ENCODE data around the gene ACP5. TPM values are rescaled to one million over a fixed set of nuclear protein-coding genes. Genes with fewer than 3 reads are reported as not detected.

The ACP5 gene
- total and polyA plus RNA-seq, 2 of the 8 experiments (the other 6 are each of a cell fraction or from before 2014, with no cell fraction given) = 9.0 to 14.3 TPM

- H4K5ac ChIP-seq (ENCODE audit: insufficient read length, low read depth, low read length) = no peak overlapping the region
- H3K79me2 ChIP-seq (ENCODE audit: control insufficient read depth in 1 of 2, insufficient read depth in 2 of 2, low read length in 2 of 2) = peaks cover 0 to 17% of the 10 kb centered on the region in 2 experiments; a peak in 2 of 4 replicates
- no peak overlapping the region for H2BK15ac ChIP-seq (ENCODE audit: low read length)
- no peak overlapping the region for H3K4ac ChIP-seq (replicated peaks; ENCODE audit: insufficient read length, low read depth, low read length)
- no peaks in the 10 kb centered on the region for H3K4me1 ChIP-seq (replicated peaks in 1 of 4; ENCODE audit: control insufficient read depth in 3 of 4, insufficient read depth in 4 of 4, low read length in 3 of 4)
- no peak overlapping the region for H4K91ac ChIP-seq (replicated peaks; ENCODE audit: insufficient read length, low read length)
- H3K23ac ChIP-seq (ENCODE audit: insufficient read length) = no peak overlapping the region
- peaks cover 0 to 2% of the 10 kb centered on the region in 2 experiments for H4K20me1 ChIP-seq (replicated peaks in 1 of 2; ENCODE audit: control insufficient read depth in 1 of 2, insufficient read depth in 2 of 2, low read length in 2 of 2)
- H2AK5ac ChIP-seq (ENCODE audit: low read depth, low read length) = no peak overlapping the region
- no peak overlapping the region for H3K27ac ChIP-seq (ENCODE audit: low read depth, low read length)
- no peaks in the 10 kb centered on the region for H3K23me2 ChIP-seq (ENCODE audit: low read depth, low read length)
- DNase-seq (ENCODE audit: low read depth in 1 of 2, low spot score in 2 of 2) (no peak), FAIRE-seq (no peak)
- H3K9ac ChIP-seq (replicated peaks in 1 of 4; ENCODE audit: extremely low read depth in 1 of 4, low read depth in 3 of 4, low read length in 3 of 4) = no peak overlapping the region
- no peak overlapping the region for H2BK12ac ChIP-seq (ENCODE audit: low read depth, low read length)
- H3K79me1 ChIP-seq (ENCODE audit: low read depth, low read length) = no peaks in the 10 kb centered on the region; the same call in 1 of the 2 replicates
- 0 out of 8 replicates have a peak overlapping the region, but pooled peaks of 1 of the 4 experiments have one; percentile 14 for H3K4me3 ChIP-seq (ENCODE audit: extremely low read depth in 1 of 4, insufficient read depth in 2 of 4, low read depth in 3 of 4, low read length in 4 of 4)
- no peak overlapping the region for H2BK120ac ChIP-seq (replicated peaks; ENCODE audit: low read depth, low read length)
- ChIA-PET POLR2A (ENCODE audit: partially characterized antibody) (no interaction called here), CTCF (ENCODE audit: partially characterized antibody) (no interaction called here)
- no peak overlapping the region for H3K18ac ChIP-seq (ENCODE audit: extremely low read depth, low read length)
- no peak overlapping the region for H2AFZ ChIP-seq (ENCODE audit: low read length)
- no peaks in the 10 kb centered on the region for H3K27me3 ChIP-seq (replicated peaks in 1 of 4; ENCODE audit: control insufficient read depth in 3 of 4, extremely low read depth in 1 of 4, insufficient read depth in 3 of 4, low read length in 3 of 4)
- peaks cover 21 to 75% (median 50%) of the 10 kb centered on the region in 4 experiments for H3K36me3 ChIP-seq (ENCODE audit: control insufficient read depth in 2 of 4, insufficient read depth in 4 of 4, low read length in 3 of 4)
- no peak overlapping the region for H4K8ac ChIP-seq (ENCODE audit: extremely low read depth, insufficient read depth, low read length)
- H3K4me2 ChIP-seq (ENCODE audit: insufficient read depth in 1 of 2, low read depth in 2 of 2, low read length in 2 of 2) = no peak overlapping the region
- no peak overlapping the region for H3K56ac ChIP-seq (replicated peaks; ENCODE audit: insufficient read length, low read depth, low read length)
- H3K9me3 ChIP-seq (ENCODE audit: insufficient read depth in 2 of 2, low read depth in 1 of 2, low read length in 1 of 2) = peaks cover 29 to 36% of the 10 kb centered on the region in 2 experiments
- no peak overlapping the region for H2BK20ac ChIP-seq (ENCODE audit: low read length)
- H3K14ac ChIP-seq (ENCODE audit: insufficient read length) = no peak overlapping the region
- 94% methylated on average over 19 of the region's 19 CpGs; no CpG with 5 or more reads in 1 of the 2 experiments for WGBS, 2 experiments (ENCODE audit: extremely low coverage in 1 of 2, insufficient coverage in 1 of 2, insufficient read length in 1 of 2, insufficient replicate concordance in 2 of 2, low coverage in 1 of 2, low lambda C conversion rate in 2 of 2, missing lambda C conversion rate in 1 of 2)
- TF ChIP-seq PHF8 (conservative IDR thresholded peaks at IDR 0.05; ENCODE audit: low read depth, low read length) = no peak
- TF ChIP-seq KDM1A (IDR thresholded peaks at IDR 0.05; ENCODE audit: borderline replicate concordance, low read length) = no peak
- TF ChIP-seq TAF1 (IDR thresholded peaks at IDR 0.05; ENCODE audit: low read depth, low read length) = no peak
- no peak for TF ChIP-seq TEAD4 (IDR thresholded peaks at IDR 0.05; ENCODE audit: low read depth, low read length)
- TF ChIP-seq MAX (IDR thresholded peaks at IDR 0.05) = no peak
- TF ChIP-seq EGR1 (IDR thresholded peaks at IDR 0.05; ENCODE audit: borderline replicate concordance, low read depth, low read length) = no peak
- peak; percentile 64 for TF ChIP-seq ZNF274 (IDR thresholded peaks at IDR 0.05; ENCODE audit: borderline replicate concordance, extremely low read depth, low read length)
- H2BK5ac ChIP-seq (ENCODE audit: low read depth, low read length) = no peak overlapping the region
Measured at GRCh38 chr19:11617180-11618062, 40.0 kb upstream of the ACP5 start.

All from H1 (cell line).